SU-DHL-6 (cell line): ENCODE measurements around the gene PUSL1.

Experiments
- EZH2phosphoT487 ChIP-seq: fragments of 200-600 bp; sonication (generic), shearing (Covaris generic); conservative IDR thresholded peaks from 2 replicates; pipeline ENCODE4 v1.6.1; 2018; ENCODE audit warnings: mild to moderate bottlenecking, antibody characterized with exemption, low read length, moderate library complexity, mixed read lengths
- TF ChIP-seq, protein P1 (sequence below): fragments of 200-600 bp; sonication (generic); IDR thresholded peaks from one replicate; pipeline ENCODE4 v1.5.1; 2017; ENCODE audit warnings: antibody characterized with exemption, mild to moderate bottlenecking, low read length, moderate library complexity; ENCODE audit not compliant: insufficient read depth, poor library complexity, severe bottlenecking

DNA sequence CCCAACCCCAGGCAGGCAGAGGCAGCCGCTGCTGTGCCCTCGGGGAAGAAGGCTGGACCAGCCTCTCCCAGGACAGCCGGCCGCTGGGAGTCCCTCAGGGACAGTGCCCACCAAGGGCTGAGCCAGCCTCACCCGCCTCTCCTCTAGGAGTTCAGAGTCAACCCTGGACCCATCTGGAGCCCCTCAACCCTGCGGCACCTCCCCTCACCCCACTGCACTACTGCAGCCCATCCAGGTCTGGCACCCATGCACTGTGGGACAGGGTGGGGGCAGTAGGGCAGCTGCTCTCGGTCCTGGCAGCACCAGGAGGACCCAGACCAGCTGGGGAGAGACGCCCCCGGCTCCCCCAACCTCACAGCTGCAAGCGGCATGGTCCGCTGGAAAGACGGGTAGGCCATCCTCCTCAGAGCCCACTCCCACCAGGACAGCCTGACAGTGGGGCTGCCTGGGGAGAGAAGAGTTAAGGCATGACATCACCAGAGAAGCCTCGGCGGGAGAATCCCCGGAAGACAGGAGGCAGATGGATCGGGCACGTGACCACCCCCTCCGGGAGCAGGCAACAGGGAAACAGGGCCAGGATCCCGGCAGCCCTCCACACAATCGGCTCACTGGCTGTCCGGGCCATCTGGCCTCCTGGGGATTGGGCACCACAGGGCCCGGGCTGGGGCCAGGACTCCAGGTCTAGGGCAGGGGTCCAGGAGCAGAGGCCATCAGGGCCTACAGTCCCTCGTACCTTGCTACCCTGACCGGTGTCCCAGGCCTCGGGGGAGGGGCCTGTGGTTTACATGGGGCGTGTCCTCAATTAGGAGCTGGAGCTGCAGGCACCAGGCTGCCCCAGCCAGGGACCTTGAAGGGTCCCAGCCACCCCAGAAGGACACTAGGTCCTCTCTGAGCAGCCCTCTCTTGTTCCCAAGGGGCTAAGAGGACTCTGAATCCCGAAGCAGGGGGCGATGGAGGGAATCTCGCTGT, 3.8 kb upstream of the PUSL1 start:
- TF ChIP-seq, protein P1, sequence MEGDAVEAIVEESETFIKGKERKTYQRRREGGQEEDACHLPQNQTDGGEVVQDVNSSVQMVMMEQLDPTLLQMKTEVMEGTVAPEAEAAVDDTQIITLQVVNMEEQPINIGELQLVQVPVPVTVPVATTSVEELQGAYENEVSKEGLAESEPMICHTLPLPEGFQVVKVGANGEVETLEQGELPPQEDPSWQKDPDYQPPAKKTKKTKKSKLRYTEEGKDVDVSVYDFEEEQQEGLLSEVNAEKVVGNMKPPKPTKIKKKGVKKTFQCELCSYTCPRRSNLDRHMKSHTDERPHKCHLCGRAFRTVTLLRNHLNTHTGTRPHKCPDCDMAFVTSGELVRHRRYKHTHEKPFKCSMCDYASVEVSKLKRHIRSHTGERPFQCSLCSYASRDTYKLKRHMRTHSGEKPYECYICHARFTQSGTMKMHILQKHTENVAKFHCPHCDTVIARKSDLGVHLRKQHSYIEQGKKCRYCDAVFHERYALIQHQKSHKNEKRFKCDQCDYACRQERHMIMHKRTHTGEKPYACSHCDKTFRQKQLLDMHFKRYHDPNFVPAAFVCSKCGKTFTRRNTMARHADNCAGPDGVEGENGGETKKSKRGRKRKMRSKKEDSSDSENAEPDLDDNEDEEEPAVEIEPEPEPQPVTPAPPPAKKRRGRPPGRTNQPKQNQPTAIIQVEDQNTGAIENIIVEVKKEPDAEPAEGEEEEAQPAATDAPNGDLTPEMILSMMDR: no peak
- TF ChIP-seq EZH2phosphoT487: no peak
